HuH-7.5 (cell line): ENCODE measurements around the gene DSG1.
"Not testable (repeated sequence)": the region's sequence is repeated elsewhere in the genome, so short reads cannot be mapped to it uniquely, and the experiment has no call there.

ENCODE experiments used
- DNase-seq: peaks from one replicate; pipeline ENCODE4 v3.0.0; 2011; ENCODE audit warnings: low spot score

Gene DSG1

DNA sequence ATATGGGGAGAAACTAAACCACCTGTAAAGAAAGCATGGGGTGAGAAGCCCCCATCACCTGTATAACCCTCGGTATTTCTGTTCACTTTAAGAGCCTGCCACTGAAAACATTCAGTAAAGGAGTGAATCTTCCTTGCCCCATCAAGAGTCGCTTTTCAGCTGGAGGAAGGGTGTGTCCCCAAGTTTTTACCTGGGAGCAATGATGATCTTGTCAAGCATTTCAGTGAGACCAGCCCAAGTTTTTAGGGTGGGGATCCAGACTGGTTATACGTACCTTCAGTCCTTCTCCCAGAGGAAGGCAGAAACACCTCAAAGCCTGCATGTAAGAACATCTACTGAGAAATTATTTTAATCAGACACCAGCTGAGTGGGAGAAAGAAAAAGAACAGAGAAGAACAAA, at the start of gene DSG1:
Gene DSG1 (plus strand): TSS at position 301 of the 400 bp plus-strand sequence. CDS start 141 bp downstream, outside the sequence.
- no peak for DNase-seq

DNA sequence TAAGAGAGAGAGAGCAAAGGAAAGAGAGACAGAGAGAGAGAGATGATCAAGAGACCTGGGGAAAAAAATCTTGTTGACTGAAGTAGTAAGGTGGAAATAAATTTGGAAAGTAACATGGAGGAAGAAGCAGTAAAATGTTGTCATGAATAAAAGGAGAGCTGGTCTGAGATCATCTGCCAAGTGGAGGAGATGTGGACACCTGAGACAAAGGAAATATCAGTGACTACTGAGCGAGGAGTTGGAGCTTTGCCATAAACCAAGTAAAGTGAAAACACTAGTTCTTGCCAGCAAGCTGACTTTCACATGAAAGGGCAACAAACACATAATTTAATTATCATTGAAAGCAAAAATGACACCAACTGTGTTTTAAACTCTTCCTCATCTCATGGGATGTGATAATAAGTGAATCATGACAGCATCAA, 49.0 kb upstream of the DSG1 start:
- no peak for DNase-seq

DNA sequence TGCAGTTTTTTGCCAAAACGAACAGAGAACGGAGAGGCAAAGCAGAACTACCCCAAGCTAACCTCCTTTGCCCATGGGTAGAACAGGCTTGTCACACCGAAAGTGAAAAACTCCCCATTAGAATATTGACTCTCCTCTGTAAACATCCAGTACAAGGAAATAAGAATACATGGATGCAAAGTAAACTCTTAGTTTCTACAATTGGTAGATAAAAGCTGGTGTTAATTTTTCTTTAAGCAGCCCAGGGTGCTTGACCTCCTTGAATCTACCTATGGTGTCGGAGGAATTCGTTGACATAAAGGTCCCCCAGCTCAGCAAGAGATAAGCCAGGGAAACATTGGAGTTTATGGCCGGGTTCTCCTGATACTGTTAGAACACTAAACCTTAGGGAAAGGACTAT, 48.4 kb upstream of the DSG1 start:
- no peak for DNase-seq

DNA sequence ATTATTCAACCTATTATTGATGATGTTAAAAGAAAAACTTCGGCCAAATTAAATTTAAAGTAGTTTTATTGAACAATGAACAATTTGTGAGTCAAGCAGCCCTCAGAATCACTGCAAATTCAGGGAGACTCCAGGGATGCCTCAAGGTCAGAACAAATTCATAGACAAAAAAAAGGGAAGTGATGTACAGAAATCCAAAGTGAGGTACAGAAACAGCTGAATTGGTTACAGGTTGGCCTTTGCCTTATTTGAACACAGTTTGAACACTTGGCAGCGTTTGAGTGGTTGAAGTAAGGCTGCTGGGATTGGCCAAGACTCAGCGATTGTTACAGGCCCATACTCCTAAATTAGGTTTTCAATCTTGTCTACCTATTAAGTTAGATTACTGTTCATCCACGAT, 47.4 kb upstream of the DSG1 start:
- DNase-seq, result no peak

DNA sequence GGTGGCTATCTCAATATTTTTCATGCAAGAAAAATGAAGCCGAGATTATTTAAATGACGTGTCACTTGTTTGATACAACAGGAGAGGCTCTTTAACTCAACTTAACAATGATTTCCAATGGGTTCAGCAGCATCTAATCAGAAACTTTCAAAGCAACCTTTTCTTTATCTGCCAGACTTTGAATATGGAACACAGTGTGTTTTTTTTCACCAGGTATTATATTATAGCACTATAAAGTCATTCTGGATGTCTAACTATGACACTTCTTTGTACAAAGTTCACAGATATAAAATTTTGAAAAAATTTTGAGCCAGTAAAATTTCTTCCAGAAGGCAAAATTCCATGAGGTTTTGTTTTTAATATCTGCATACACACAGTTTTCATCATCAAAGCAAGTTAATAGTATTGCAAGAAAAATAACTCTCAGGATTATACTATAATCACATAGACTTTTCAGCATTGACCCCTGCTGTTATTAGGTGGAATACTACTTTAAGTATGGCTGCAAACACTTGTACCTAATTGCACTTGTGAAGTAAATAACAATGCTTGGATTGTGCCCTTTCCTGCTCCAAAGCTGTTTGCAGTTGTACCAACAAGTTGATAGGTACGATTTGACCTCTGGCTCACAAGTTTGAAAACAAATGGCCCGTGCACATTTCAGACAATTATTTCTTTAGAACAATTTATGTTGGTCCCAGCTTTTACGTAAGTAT, 44.0 kb upstream of the DSG1 start:
- no peak for DNase-seq

DNA sequence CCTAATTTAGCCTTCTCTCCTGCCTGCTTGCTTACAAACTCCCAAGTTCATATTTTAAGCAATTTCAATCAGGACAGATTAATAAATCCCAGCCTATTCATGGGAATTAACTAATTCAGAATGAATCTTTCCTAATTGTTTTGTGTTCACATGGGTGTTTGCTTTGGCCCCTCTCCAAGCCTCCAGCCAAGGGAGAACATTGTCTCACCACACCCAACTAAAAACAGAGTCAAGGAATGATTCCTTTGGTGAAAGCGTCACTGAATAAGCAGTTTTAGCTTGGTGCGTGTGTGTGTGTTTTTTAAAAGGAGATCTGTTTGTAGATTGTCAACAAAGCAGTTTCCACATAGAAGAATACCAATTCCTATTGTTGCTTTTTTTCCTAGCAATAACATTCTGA, 43.0 kb upstream of the DSG1 start:
- DNase-seq, result no peak

DNA sequence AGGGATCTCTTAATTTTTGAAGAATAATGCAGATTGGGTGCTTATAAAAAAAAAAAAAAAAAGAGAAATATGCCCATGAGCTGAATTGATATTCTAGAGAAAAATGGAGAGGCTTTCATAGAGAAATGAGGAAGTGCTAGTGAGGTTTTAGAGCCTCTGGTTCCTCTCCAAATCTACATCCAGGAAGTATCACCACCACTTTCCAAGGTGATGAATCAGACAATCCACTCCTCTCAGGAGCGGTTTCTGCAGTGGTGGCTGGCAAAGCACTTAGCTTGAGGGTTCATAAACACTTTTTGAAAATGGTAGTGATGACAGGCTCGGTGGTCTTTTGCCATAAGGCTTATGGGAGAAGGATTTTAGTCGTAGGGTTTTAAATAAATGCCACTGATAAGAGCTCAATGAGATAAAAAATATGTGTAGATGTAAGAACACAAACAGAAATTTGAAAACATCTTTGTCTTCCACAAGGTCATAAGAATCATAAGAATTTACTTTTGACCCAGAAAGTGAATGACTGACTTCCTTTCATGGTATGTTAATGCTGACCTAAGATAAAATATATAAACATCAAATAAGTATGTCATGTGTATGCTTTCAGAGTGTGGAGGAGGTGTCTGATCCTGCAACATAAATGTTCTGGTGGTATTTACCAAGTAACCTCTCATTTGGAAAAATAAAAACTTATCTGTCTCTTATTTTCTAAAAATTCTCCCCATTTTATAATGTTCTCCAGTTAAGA, 42.1 kb upstream of the DSG1 start:
- DNase-seq, result no peak

DNA sequence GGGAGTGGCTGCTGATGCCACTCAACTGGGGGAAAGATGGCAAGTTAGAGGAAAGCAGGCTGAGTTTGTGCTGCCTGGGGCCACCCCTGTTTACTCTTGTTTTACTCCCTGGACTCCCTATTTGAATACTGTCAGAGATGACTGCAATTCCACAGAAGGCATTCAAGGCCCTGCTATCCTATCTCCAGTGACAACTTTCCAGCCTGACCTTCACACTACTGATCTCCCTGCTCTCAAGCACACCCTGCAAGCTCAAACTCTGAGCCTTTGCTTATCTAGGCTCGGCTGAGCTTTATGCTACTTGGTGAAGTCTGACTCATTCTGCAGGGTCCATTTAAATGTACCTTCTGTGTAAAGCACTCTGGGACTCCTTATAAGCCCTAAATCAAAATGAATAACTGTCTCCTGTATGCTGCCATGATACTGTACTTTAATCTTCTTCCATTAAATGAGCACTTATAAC, 39.3 kb upstream of the DSG1 start:
- no peak for DNase-seq

DNA sequence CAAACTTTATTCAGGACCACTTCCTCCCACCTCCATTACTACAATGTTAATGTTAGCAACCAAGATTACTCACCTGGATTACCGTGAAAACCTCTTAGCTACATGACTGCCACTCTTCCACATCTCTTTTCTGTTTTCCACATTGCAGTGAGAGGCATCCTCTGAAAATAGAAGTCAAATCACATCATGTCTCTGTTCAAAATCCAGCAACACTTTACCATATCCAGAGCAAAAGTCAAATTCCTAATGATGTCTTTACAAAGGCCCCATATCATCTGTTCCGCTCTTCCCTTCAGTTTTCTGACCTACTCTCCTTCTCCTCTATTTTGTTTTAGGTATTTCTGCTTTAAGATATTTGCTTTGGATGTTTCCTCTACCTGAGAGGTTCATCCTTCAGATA, 37.5 kb upstream of the DSG1 start:
- DNase-seq, result no peak

DNA sequence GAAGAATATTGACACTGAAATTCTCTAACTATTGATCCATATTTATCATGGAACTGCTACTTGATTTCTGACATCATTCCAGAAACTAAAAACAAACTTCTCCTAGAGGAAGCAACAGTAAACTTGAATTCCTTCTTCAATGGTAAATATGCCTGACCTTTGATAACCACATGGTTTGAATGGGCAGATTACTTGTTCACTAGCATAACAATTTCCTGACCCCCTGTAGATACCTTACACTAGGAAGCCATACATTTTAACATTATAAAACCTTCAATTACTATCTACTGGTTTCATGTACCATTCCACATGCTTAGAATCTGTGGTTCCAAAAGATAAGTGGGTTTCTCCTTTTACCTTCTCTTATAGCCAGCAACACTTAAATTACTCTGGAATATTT, 36.5 kb upstream of the DSG1 start:
- no peak for DNase-seq

DNA sequence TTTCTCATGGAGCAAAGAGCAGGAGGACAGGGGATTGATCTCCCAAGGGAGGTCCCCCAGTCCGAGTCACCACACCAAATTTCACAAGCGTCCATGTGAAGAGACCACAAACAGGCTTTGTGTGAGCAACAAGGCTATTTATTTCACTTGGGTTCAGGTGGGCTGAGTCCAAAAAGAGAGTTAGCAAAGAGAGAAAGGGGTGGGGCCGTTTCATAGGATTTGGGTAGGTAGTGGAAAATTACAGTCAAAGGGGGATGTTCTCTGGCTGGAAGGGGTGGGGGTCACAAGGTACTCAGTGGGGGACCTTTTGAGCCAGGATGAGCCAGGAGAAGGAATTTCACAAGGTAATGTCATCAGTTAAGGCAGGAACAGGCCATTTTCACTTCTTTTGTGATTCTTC, 28.5 kb upstream of the DSG1 start:
- not testable (repeated sequence) for DNase-seq

DNA sequence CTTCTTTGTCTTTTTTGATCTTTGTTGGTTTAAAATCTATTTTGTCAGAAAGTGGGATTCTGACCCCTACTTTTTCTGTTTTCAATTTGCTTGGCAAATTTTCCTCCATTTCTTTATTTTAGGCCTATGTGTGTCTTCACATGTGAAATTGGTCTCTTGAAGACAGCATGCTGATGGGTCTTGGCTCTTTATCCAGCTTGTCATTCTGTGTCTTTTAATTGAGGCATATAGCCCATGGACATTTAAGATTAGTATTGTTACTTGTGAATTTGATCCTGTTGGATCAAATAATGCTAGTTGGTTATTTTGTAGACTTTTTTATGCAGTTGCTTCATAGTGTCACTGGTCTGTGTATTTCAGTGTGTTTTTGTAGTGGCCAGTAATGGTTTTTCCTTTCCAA, 26.3 kb upstream of the DSG1 start:
- DNase-seq, result no peak

DNA sequence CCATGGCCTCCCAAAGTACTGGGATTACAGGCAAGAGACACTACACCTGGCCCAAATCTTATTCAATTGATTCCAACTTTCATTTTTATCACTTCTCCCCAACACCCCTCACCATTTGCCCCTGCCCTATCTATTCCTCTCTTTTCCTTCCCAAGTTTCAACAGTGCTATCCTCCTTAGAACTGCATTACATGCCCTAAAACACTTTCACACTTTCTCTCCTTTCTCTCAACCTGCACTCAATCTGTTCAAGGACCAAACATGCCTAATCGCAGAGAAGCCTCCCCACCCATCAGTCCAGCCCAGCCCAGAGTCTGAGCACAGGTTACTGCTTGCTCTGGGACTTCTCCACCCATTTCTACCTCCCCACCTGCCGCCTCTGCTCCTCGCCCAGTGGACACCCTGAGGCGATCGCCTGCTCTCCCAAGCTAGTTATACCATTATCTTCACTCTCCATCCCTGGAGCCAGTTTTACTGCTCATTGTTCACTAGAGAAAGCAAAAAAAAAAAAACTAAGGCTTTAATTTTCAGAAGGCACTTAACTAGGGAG, 23.7 kb upstream of the DSG1 start:
- no peak for DNase-seq

DNA sequence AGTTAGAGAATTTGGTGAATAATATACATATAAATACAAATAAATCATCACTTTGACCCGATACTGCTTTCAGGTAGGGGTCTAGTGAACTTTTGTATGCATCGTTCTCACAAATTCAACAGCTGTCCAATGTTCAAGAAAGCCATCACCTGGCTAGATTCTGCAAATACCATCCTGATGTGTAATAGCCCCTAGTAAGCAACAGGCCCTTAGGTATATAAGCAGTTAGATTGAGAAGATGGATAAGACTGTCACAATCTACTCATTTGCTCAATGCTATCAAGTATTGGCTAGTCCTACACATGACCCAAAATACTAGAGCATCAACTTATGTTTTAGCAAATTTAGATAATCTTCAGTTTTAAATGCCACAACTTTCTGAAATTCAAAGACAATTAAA, 20.7 kb upstream of the DSG1 start:
- no peak for DNase-seq

DNA sequence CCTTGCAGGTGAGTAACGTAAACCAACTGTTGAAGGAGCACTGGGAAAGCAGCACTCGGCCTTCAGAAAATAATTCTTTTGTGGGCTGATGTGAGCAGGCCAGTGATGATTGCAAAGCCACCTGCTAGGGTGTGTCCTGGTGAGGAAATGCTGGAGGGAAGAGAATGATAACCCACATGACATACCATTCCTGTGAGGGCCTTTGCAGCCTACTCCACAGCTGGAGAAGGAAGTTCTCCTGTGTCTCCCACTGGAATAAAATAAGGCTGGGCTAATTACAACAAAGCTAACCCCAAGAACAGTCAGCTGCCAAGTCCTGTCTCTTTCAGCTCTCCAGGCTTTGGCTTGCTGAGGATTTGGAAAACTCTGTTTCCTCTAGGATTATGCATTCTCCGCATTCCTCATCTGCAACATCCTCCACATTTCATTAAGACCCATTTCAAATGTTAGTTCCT, 16.7 kb upstream of the DSG1 start:
- DNase-seq, result no peak

DNA sequence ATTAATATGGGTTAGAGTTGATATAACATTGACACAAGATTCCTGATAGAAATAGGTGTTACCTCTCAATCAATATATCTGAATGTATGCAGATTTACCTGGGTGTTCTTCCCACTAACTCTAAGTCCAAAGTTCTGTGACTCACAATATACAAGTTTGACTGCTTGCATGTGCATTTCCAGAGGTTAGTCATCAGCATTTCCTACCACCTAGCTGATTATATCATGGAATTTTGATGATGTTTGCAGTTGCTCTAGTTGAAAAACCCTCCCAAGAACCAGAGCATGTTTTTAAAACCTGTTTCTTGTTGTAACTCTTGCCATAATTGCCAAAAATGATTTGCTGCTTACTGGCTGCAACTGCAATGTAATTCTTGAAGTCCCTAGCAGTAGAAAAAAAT, 15.0 kb upstream of the DSG1 start:
- DNase-seq, result no peak

DNA sequence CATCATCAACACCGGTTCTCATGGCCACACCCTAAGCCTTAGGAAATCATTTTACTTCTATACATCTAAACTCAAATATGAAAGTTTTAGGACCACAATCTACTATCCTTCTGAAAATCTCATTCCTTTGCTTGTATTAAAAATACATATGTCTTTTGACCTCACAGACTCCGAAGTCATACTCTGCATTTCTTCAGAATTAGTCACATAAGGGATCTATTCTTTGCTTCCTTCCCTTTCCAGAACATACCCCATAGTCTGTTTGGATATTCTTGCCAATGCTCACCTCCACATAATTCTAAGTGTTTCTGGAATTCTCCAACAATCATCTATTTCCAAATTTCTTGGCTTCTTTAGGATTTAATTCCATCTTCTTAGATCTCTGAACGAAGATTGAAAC, 14.2 kb upstream of the DSG1 start:
- no peak for DNase-seq

DNA sequence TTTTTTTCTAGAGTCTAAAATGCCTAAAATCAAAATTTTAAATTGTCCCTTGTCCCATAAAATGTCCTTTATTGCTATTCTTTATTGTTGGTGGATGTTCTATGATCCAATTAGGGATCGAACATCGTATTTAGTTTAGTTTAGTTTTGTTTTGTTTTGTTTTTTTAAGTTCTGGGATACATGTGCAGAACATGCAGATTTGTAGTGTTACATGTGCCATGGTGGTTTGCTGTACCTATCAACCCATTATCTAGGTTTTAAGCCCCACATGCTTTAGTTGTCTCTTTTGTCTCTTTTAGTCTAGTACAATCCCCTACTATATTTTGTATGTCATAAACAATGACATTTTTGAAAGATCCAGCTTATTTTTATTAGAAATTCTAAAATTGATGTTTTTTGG, 8.8 kb upstream of the DSG1 start:
- DNase-seq, result no peak

DNA sequence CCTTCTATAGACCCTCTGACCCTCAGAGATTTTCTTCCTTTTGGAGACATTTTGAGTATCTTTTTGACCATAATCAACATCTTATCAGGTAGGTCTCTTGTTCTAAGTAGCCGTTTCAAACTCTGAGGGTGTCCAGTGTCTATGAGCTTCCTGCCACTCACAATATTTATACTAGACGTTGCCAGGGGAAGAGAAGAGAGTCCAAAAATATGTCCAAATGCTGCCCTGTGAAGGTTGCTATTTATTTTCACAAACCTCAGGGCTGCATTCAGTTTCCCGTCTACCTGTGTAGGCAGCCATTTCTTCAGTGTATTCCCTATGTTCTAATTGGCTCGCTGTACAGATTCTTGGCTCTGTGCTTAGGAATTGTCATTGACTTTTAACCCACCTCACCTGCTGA, 986 bp upstream of the DSG1 start:
- DNase-seq, result no peak

DNA sequence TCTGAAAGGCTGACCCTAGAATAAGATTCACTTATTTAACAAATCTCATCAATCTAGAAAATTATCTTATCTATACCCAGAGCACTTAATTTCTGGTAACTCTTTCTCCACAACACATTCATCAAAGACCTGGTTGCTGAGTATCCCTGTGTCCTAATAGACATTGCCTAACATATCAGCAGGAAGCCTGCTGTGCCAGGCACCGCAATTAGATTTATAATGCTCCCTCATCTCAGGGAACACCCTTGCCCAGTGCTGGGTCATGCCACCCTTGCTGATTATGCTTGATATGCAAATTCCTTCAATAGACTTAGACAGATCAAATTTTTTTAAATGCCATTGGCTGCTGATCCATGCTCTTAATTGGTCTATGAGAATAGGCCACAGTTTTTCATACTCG, 3.8 kb downstream of the DSG1 start:
- no peak for DNase-seq

DNA sequence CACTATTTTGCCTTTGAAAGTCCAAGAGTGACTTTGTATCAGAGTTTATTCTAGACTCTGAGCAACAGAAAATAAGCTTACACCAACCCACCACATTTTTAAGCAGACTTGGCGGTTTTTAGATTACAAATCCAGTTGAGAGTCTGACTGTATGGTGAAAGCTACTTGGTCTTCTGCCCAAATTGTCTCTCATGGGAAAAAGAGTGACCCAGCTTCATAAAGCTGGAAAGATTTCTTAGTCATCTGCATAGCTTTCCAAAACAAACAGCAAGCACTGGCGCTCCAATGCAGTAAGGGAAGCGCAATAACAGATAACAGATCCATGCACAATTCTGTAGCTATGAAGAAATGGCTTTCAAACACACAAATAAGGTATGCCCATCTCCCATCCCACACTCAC, 7.1 kb downstream of the DSG1 start:
- no peak for DNase-seq

DNA sequence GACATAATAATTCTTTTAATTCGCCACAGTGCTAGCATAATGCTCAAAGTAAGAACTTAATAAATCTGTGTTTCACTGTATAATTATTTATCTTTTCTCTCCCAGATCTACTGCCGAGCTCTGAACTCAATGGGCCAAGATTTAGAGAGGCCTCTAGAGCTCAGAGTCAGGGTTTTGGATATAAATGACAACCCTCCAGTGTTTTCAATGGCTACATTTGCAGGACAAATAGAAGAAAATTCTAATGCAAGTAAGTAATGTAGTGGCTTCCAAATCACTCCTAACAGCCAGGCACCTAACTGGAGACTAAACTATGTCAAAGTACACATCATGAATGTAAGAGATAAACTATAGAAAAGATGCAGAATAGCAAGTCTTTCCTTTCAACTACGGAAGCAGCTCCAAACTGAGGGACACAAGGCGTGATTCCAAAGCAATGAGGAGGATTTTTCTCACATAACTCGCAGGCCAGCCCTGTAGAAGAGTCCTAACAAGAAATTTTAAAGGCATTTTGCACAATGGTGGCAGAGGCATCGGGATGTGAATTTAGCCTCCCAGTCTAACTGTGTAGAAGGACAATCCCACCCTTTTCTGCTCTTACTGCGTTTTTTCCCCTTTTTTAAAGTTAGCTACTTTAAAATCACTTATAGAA, 12.0 kb downstream of the DSG1 start:
- DNase-seq, result no peak

DNA sequence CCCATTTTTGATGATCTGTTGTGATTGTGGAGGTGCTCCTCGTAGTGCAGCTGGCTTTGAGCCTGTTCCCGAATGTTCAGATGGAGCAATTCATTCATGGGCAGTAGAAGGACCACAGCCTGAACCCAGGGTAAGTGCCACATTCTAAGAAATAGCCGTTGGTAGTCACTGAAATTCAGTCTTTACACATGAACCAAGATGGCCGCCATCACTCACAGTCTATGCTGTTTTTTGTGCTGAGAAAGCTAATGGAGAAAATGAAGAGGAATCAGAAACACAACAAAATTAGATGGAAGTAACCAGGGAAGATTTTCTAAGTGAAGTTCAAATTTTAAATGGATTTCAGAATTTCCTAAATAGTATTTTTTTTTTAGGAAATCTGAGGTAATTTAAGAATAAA, 25.5 kb downstream of the DSG1 start:
- no peak for DNase-seq
